Activated T-cell treated with anti-CD3 and anti-CD28 coated beads, Interleukin-2, amount 50 U/mL, for 24 hours (primary cell): Measurements from ENCODE around the gene SNAP23.

Experiments used
- DNase-seq: peaks from one replicate; pipeline ENCODE4 v3.0.0-alpha.2; 2020
- H3K27ac Mint-ChIP-seq: 2 replicates; pipeline ENCODE4 v1.8.0; 2020; ENCODE audit warnings: mild to moderate bottlenecking, mixed read lengths
- H3K27me3 Mint-ChIP-seq: 2 replicates; pipeline ENCODE4 v1.8.0; 2020; ENCODE audit warnings: mixed read lengths
- H3K36me3 Mint-ChIP-seq: 2 replicates; pipeline ENCODE4 v1.8.0; 2020; ENCODE audit warnings: low read depth, mixed read lengths
- H3K4me1 Mint-ChIP-seq: 2 replicates; pipeline ENCODE4 v1.8.0; 2020; ENCODE audit warnings: low read depth, mixed read lengths
- H3K4me3 Mint-ChIP-seq: 2 replicates; pipeline ENCODE4 v1.8.0; 2020; ENCODE audit warnings: mild to moderate bottlenecking, moderate library complexity, mixed read lengths
- H3K9me3 Mint-ChIP-seq: 2 replicates; pipeline ENCODE4 v1.8.0; 2020; ENCODE audit warnings: mixed read lengths

SNAP23 gene

DNA sequence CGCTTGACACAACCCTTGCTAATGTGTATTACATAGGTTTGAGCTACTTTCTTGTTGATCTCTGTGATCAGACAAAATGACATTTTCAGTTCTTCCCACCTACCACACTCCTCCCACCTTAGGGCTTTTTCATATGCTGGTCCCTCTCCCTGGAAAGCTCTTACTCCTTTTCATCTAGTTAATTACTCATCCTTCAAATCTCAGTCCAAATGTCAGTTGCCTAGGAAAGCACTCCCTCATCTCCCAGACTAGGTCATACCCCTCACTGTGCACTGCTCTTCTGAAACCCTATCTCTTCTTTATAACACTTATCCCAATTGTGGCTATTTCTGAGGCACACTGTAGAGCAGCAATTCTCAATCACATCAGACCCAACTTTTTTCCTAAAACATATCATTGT is 11.8 kb upstream of the SNAP23 start:
- no peak for DNase-seq
- H3K4me3 Mint-ChIP-seq: no peak overlapping the region
- H3K4me1 Mint-ChIP-seq: peaks cover 33% of the 10 kb centered on the region
- H3K27me3 Mint-ChIP-seq: no peaks in the 10 kb centered on the region
- peaks cover 36% of the 10 kb centered on the region for H3K36me3 Mint-ChIP-seq
- peaks cover 5% of the 10 kb centered on the region for H3K9me3 Mint-ChIP-seq
- no peak overlapping the region for H3K27ac Mint-ChIP-seq

GRCh38 chr15:42490291-42490670 is 5.2 kb upstream of the SNAP23 start:
- no peak for DNase-seq
- Mint-ChIP-seq H3K9me3 (no peaks in the 10 kb centered on the region), H3K27me3 (no peaks in the 10 kb centered on the region), H3K4me1 (peaks cover 51% of the 10 kb centered on the region), H3K36me3 (peaks cover 28% of the 10 kb centered on the region), H3K4me3 (peak overlapping the region; percentile 94), H3K27ac (peak overlapping the region; percentile 98)

DNA sequence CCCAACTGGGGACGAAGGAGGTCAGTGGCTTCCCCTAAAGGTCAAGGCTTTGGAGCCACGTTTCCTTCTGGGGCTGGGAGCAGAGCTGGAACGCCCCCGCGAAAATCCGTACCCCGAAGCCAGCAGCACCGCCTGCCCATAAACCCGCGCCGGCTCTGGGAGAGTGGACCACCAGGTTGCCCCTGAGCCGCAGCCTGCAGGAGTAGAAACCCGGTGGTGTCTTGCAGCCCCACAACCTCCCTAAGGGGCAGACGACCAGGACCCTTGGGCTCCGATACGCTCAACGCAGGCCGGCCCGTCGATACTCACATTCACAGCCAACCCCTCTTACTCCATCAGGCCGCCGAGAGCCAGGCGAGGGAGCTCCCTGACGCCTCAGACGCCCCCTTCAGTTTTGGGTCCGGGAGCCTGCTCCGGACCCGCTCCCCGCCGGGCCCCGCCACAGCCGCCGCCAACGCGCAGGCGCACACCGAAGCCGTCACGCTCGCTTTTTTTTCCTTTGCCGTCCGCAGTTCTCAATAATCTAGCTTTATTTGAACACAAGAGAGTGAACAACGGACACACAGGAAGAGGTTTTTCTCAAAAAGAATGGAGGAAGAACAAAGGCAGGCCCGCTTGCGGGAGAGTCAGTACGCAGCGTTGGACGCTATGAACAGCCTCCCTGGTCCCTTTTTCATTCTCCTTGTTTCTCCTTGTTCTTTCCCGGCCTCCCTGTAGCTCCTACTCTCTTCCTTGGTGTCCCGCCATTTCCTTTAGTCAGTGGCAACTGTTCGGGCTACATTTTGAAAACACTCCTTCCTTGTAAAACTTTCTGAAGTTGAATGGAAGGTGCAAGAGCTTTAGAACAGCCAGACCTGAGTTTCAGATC is 4.5 kb upstream of the SNAP23 start, which contains the start of gene ZNF106:
Gene ZNF106 (minus strand): TSS at position 471 of the 868 bp plus-strand sequence. CDS start 18,852 bp downstream, outside the sequence.
- no peaks in the 10 kb centered on the region for H3K27me3 Mint-ChIP-seq
- H3K27ac Mint-ChIP-seq: peak within 1 kb of the TSS; percentile 98
- peaks cover 32% of the 10 kb centered on the region for H3K36me3 Mint-ChIP-seq
- peaks cover 55% of the 10 kb centered on the region for H3K4me1 Mint-ChIP-seq
- peak within 1 kb of the TSS; percentile 94 for H3K4me3 Mint-ChIP-seq
- H3K9me3 Mint-ChIP-seq: no peaks in the 10 kb centered on the region
- DNase-seq: peak; percentile 89

DNA sequence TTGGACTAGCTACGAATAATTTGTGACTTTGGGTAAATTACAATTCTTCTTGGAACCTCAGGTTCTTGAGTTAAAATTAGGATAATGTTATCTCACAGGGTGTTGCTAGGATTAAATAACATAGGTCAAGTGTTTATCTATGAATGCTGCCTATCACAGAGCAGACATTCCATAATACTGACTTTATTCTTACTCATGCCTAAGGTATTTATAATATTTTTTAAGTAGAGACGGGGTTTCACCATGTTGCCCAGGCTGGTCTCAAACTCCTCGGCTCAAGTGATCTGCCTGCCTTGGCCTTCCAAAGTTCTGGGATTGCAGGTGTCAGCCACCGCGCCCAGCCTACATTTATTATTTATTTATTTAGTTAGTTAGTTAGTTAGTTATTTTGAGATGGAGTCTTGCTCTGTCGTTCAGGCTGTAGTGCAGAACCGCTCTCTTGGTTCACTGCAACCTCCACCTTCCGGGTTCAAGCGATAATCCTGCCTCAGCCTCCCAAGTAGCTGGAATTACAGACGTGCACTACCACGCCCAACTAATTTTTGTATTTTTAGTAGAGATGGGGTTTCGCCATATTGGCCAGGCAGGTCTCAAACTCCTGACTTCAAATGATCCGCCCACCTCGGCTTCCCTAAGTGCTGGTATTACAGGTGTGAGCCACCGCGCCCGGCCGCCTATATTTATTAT is 3.8 kb upstream of the SNAP23 start:
- no peak for DNase-seq
- Mint-ChIP-seq H3K9me3 (no peaks in the 10 kb centered on the region), H3K4me1 (peaks cover 63% of the 10 kb centered on the region), H3K36me3 (peaks cover 32% of the 10 kb centered on the region), H3K4me3 (peak overlapping the region; percentile 94), H3K27ac (peak overlapping the region; percentile 98), H3K27me3 (no peaks in the 10 kb centered on the region)

GRCh38 chr15:42493679-42494078 is 1.8 kb upstream of the SNAP23 start:
- Mint-ChIP-seq H3K27ac (peak overlapping the region; percentile 42), H3K27me3 (no peaks in the 10 kb centered on the region), H3K9me3 (no peaks in the 10 kb centered on the region), H3K36me3 (peaks cover 27% of the 10 kb centered on the region), H3K4me1 (peaks cover 66% of the 10 kb centered on the region), H3K4me3 (no peak overlapping the region)
- no peak for DNase-seq

DNA sequence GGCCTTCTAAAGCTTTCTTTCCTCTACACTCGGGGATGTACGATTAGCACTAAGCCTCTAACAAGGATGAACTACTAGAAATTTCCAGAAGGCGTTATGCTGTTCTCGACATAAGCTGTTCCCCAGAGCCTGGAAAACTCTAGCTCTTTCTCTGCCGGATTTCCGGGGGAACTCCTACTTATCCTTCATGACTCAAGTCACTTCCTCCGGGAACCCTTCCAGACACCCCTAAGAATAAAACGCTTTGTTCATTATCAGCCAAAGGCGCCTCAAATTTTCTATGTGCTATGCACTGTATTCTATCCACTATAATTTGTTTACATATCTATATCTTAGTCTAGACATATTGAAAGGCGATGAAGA is 455 bp upstream of the SNAP23 start:
- H3K4me3 Mint-ChIP-seq: peak overlapping the region; percentile 95
- no peaks in the 10 kb centered on the region for H3K9me3 Mint-ChIP-seq
- no peak for DNase-seq
- peaks cover 34% of the 10 kb centered on the region for H3K36me3 Mint-ChIP-seq
- H3K4me1 Mint-ChIP-seq: peaks cover 70% of the 10 kb centered on the region
- H3K27me3 Mint-ChIP-seq: no peaks in the 10 kb centered on the region
- peak overlapping the region; percentile 95 for H3K27ac Mint-ChIP-seq

DNA sequence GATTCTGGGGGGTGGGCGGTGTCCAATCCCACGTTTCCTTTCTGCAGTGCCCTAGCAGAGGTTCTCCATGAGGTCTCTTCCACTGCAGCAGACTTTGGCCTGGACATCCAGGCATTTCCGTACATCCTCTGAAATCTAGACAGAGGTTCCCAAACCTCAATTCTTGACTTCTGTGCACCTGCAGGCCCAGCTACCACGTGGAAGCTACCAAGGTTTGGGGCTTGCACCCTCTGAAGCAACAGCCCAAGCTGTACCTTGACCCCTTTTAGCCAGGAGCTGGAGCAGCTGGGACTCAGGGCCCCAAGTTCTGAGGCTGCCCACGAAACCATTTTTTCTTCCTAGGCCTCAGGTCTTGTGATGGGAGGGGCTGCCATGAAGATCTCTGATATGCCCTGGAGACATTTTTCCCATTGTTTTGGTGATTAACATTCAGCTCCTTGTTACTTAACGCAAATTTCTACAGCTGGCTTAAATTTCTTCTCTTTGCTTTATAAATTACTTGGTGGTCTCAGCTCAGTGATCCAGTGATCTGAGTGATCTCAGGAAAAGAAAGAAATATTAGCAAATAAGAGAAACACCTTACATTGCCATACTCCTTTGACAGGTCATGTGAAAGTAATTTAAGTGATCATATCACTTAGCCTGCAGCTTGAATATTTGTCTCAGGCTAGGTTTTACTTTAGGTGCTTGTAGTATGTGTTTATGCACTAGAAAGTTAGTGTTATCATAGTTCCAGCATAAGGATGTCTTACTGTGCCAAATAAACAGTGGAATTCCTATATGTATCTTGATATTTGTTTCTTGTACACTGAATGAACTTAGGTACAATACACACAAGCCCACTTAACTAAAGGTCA is 3.0 kb downstream of the SNAP23 start:
- peaks cover 69% of the 10 kb centered on the region for H3K4me1 Mint-ChIP-seq

GRCh38 chr15:42499858-42500609 is 4.6 kb downstream of the SNAP23 start:
- H3K9me3 Mint-ChIP-seq: no peaks in the 10 kb centered on the region
- H3K27ac Mint-ChIP-seq: peak overlapping the region; percentile 30
- no peak overlapping the region for H3K4me3 Mint-ChIP-seq

More for the DNA sequence above, 3.0 kb downstream of the SNAP23 start:
- H3K4me3 Mint-ChIP-seq: no peak overlapping the region
- H3K9me3 Mint-ChIP-seq: no peaks in the 10 kb centered on the region
- H3K36me3 Mint-ChIP-seq: peaks cover 32% of the 10 kb centered on the region
- no peaks in the 10 kb centered on the region for H3K27me3 Mint-ChIP-seq
- peak overlapping the region; percentile 73 for H3K27ac Mint-ChIP-seq
- DNase-seq: no peak

GRCh38 chr15:42502477-42502876 is 7.0 kb downstream of the SNAP23 start:
- H3K36me3 Mint-ChIP-seq: peaks cover 35% of the 10 kb centered on the region
- no peaks in the 10 kb centered on the region for H3K9me3 Mint-ChIP-seq
- no peak overlapping the region for H3K27ac Mint-ChIP-seq
- H3K27me3 Mint-ChIP-seq: no peaks in the 10 kb centered on the region
- peaks cover 39% of the 10 kb centered on the region for H3K4me1 Mint-ChIP-seq
- no peak overlapping the region for H3K4me3 Mint-ChIP-seq
- no peak for DNase-seq

More at GRCh38 chr15:42499858-42500609, 4.6 kb downstream of the SNAP23 start:
- no peak for DNase-seq
- H3K4me1 Mint-ChIP-seq: peaks cover 59% of the 10 kb centered on the region
- peaks cover 32% of the 10 kb centered on the region for H3K36me3 Mint-ChIP-seq
- H3K27me3 Mint-ChIP-seq: no peaks in the 10 kb centered on the region

GRCh38 chr15:42503825-42504224 is 8.4 kb downstream of the SNAP23 start:
- DNase-seq: no peak
- peaks cover 25% of the 10 kb centered on the region for H3K4me1 Mint-ChIP-seq
- no peak overlapping the region for H3K4me3 Mint-ChIP-seq
- H3K36me3 Mint-ChIP-seq: peaks cover 41% of the 10 kb centered on the region
- no peaks in the 10 kb centered on the region for H3K9me3 Mint-ChIP-seq
- no peak overlapping the region for H3K27ac Mint-ChIP-seq
- H3K27me3 Mint-ChIP-seq: no peaks in the 10 kb centered on the region

- no peak overlapping the region for H3K4me3 Mint-ChIP-seq
- H3K36me3 Mint-ChIP-seq: peaks cover 37% of the 10 kb centered on the region
- H3K27me3 Mint-ChIP-seq: no peaks in the 10 kb centered on the region
- H3K9me3 Mint-ChIP-seq: no peaks in the 10 kb centered on the region
- no peak overlapping the region for H3K27ac Mint-ChIP-seq
- no peak for DNase-seq
- peaks cover 19% of the 10 kb centered on the region for H3K4me1 Mint-ChIP-seq
These were observed 9.2 kb downstream of the SNAP23 start for GRCh38 chr15:42504631-42505030.

DNA sequence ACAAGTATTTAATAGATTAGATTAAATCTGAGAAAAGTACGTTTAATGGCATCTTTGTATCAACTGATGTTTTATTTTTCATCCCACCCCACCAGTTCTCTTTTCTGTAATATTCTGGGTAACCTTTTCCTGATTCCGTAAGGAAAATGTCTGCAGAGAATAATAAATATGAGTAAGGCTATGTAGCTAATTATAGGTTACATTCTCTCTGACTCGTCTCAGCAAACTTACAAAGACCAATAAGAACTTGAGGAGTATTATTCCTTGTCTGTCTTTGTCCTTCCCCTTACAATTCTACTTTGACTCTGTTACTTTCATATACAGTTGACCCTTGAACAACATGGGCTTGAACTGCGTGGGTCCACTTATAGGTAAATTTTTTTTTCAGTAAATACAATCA is 12.1 kb downstream of the SNAP23 start:
- no peak for DNase-seq
- Mint-ChIP-seq H3K27ac (no peak overlapping the region), H3K4me1 (peaks cover 4% of the 10 kb centered on the region), H3K4me3 (no peak overlapping the region), H3K36me3 (peaks cover 38% of the 10 kb centered on the region), H3K9me3 (no peaks in the 10 kb centered on the region), H3K27me3 (no peaks in the 10 kb centered on the region)

DNA sequence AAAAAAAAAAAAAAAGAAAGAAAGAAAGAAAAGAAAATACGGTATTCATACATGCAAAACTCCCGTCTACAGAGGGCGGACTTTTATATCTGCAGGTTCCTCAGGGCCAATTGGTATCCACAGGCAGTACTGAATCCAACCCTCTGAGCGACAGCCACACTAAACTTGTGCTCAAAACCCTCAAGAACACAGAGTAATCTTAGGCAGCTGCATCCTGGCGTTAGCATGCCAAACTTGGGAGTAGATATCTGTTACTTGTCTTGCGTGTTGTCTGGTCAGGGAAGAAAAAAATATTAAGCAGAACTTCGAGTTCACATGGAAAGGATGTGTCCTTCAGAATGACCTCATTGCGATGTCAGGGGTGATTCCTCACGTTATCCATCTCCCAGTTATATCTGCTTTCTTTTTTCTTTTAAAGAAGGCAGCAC is 12.8 kb downstream of the SNAP23 start:
- Mint-ChIP-seq H3K4me1 (peaks cover 3% of the 10 kb centered on the region), H3K4me3 (no peak overlapping the region), H3K9me3 (no peaks in the 10 kb centered on the region), H3K27ac (no peak overlapping the region), H3K27me3 (no peaks in the 10 kb centered on the region), H3K36me3 (peaks cover 46% of the 10 kb centered on the region)
- no peak for DNase-seq
